Panc1 (cell line): ENCODE measurements around the gene NPDC1.

ENCODE experiments used
- CTCF ChIP-seq: fragments of 450-650 bp; IDR thresholded peaks from 2 replicates; pipeline ENCODE4 v1.5.1; 2017; ENCODE audit warnings: mild to moderate bottlenecking
- POLR2AphosphoS5 ChIP-seq: IDR thresholded peaks from 2 replicates; pipeline ENCODE4 v1.6.1; 2012; ENCODE audit warnings: mild to moderate bottlenecking, low read depth, low read length, moderate library complexity
- TF ChIP-seq, protein P1 (sequence below), 2 experiments: IDR thresholded peaks; 2 replicates each; pipeline ENCODE4 v1.6.1; 2011 to 2012; ENCODE audit warnings: low read depth in 2 of 2, control low read depth in 1 of 2, low read length in 1 of 2, mild to moderate bottlenecking in 1 of 2, moderate library complexity in 1 of 2; ENCODE audit not compliant: insufficient read depth in 1 of 2

DNA sequence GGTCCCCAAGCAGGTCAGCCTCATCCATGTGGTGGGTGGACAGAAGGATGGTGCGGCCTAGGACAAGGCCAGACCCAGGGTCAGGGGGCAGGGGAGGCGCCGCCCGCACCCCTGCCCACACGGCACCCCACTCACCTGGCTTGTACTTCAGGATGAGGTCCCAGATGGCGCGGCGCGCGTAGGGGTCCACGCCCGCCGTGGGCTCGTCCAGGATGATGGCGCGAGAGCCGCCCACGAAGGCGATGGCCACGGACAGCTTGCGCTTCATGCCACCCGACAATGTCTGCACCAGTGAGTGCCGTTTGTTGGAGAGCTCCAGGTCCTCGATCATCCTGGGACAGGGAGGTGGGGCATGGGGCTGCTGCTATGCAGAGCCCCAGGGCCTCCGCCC lies 30.4 kb downstream of the NPDC1 start:
- TF ChIP-seq CTCF, result no peak
- TF ChIP-seq POLR2AphosphoS5, result no peak
- TF ChIP-seq, protein P1, sequence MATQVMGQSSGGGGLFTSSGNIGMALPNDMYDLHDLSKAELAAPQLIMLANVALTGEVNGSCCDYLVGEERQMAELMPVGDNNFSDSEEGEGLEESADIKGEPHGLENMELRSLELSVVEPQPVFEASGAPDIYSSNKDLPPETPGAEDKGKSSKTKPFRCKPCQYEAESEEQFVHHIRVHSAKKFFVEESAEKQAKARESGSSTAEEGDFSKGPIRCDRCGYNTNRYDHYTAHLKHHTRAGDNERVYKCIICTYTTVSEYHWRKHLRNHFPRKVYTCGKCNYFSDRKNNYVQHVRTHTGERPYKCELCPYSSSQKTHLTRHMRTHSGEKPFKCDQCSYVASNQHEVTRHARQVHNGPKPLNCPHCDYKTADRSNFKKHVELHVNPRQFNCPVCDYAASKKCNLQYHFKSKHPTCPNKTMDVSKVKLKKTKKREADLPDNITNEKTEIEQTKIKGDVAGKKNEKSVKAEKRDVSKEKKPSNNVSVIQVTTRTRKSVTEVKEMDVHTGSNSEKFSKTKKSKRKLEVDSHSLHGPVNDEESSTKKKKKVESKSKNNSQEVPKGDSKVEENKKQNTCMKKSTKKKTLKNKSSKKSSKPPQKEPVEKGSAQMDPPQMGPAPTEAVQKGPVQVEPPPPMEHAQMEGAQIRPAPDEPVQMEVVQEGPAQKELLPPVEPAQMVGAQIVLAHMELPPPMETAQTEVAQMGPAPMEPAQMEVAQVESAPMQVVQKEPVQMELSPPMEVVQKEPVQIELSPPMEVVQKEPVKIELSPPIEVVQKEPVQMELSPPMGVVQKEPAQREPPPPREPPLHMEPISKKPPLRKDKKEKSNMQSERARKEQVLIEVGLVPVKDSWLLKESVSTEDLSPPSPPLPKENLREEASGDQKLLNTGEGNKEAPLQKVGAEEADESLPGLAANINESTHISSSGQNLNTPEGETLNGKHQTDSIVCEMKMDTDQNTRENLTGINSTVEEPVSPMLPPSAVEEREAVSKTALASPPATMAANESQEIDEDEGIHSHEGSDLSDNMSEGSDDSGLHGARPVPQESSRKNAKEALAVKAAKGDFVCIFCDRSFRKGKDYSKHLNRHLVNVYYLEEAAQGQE (IDR thresholded peaks at IDR 0.05; ENCODE audit: insufficient read depth in 1 of 2, low read depth in 2 of 2, low read length in 1 of 2), result no peak
